Colonic mucosa (tissue), 4 donors: ENCODE data around the gene BCOR. TPM values are rescaled to one million over a fixed set of nuclear protein-coding genes. Genes with fewer than 3 reads are reported as not detected.
A peak's percentile ranks its signal among the peaks of the same experiment; 100 is the strongest.

Source experiments
- DNase-seq: peaks from one replicate; pipeline ENCODE4 v3.0.0-alpha.2; 2020
- H3K27ac ChIP-seq: fragments of 200-600 bp; one replicate; pipeline ENCODE4 v1.8.0; 2021
- H3K27me3 ChIP-seq: fragments of 200-600 bp; one replicate; pipeline ENCODE4 v1.8.0; 2021
- H3K36me3 ChIP-seq: fragments of 200-600 bp; one replicate; pipeline ENCODE4 v1.8.0; 2021
- H3K4me1 ChIP-seq: fragments of 200-600 bp; one replicate; pipeline ENCODE4 v1.8.0; 2021; ENCODE audit warnings: mild to moderate bottlenecking
- H3K4me3 ChIP-seq: fragments of 200-600 bp; one replicate; pipeline ENCODE4 v1.8.0; 2021
- H3K9ac ChIP-seq, 2 donors: one replicate each; pipeline ENCODE4 v1.7.0; 2013; ENCODE audit warnings: control low read depth in 2 of 2, low read depth in 2 of 2, low read length in 2 of 2
- H3K9me3 ChIP-seq: fragments of 200-600 bp; one replicate; pipeline ENCODE4 v1.8.0; 2021
- CTCF ChIP-seq: fragments of 200-600 bp; IDR thresholded peaks from one replicate; pipeline ENCODE4 v1.8.0; 2022; ENCODE audit warnings: antibody characterized with exemption, mild to moderate bottlenecking
- intact Hi-C: fragments of 100-400 bp; cut with DNase I; formaldehyde crosslinking; loops from one replicate; pipeline ENCODE4 v1.14.1; 2022
- total RNA-seq, 2 donors: library from RNA; stranded (reverse); fragmentation: NEBNext Ultra II Directional in 1 of 2; extraction: Animal tissue kit (Norgen Biotek cat#: 25700) in 1 of 2; gene quantifications; one replicate each; pipeline ENCODE4 v1.2.1, GENCODE V29; 2021
- donor health status: healthy.
- donor health status: DM: no; HTN: no; CAD: no.
- donor health status: DM: no; HTN: no; CAD: no.

BCOR gene
- total RNA-seq, 2 donors from 2014 or later = 18.3 to 21.3 TPM

DNA sequence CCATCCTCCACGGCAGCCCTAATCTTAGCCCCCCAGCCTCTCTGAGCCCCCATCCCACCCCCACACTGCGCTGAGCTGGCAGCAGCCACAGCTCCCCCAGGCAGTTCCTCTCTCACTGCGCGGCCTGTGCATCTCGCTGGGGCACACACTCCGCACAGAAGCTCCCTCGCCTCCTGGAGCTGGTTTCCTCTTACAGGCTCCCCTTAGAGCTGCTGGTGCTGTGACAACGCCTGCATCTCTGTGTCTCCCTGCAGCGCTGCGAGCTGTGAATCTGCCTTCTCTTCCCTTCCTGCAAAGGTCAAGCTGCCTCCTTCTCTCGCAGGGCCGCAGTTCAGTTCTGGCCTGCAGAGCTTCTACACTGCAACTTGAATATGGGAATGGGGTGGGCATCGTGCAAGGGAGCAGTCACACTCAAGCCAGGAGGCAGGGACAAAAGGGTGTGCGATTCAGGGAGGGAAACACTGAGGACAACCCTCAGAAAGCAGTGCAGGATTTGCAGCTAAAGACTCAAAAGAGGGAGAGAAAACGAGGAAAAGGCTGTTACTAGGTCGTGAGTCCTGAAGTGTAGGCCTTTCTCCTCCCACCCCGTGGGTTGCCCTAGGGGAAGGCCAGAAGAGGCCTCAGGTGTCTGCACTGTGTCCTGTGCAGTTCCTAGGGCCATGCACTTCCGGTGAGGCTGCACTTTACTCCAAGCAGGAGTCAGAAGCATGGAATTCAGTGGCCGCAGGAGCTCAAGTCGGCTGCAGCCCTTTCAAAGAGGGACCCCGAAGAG is 87.0 kb downstream of the BCOR start:
- Histone ChIP-seq H3K27ac (no peak overlapping the region), H3K9me3 (no peaks in the 10 kb centered on the region), H3K4me1 (no peaks in the 10 kb centered on the region), H3K4me3 (no peak overlapping the region), H3K27me3 (peaks cover 49% of the 10 kb centered on the region), H3K9ac (no peak overlapping the region), H3K36me3 (no peaks in the 10 kb centered on the region)
- no peak for TF ChIP-seq CTCF
- DNase-seq = no peak
- intact Hi-C loops = loop anchor here (10.0 kb wide), 2 partner anchors 84 to 164 kb away; partner anchors contain the start of gene BCOR

GRCh38 chrX:40009890-40010289 is 87.9 kb downstream of the BCOR start:
- no peaks in the 10 kb centered on the region for H3K36me3 ChIP-seq
- TF ChIP-seq CTCF = no peak
- no peak overlapping the region for H3K4me3 ChIP-seq
- H3K27me3 ChIP-seq = peaks cover 58% of the 10 kb centered on the region
- H3K4me1 ChIP-seq = no peaks in the 10 kb centered on the region
- H3K9ac ChIP-seq = no peak overlapping the region
- H3K9me3 ChIP-seq = no peaks in the 10 kb centered on the region
- DNase-seq = no peak
- intact Hi-C loops = loop anchor here (10.0 kb wide), 2 partner anchors 85 to 165 kb away; partner anchors contain the start of gene BCOR
- H3K27ac ChIP-seq = no peak overlapping the region

DNA sequence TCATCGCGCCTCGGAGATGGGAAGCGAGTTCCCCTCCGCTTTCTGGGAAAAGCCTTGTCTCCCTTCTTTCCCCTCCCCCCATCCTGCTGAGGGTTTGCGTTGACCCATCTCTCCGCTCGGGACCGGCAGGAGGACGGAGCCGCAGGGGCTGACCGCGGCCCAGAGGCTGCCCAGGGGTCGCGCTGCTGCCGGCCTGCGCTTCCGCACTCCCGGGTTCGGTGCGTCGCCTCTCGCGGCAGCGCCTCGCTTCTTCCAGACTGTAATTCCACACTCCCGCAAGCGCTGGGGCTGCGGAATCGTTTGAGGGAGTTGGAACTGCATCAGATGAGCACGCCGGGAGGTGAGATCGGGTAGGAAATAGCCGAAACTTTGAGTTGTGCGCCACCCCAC is 88.3 kb downstream of the BCOR start:
- Histone ChIP-seq H3K9ac (peak overlapping the region in 1 of 2 donors; percentile 12), H3K27ac (no peak overlapping the region), H3K27me3 (peaks cover 59% of the 10 kb centered on the region), H3K36me3 (no peaks in the 10 kb centered on the region), H3K4me1 (no peaks in the 10 kb centered on the region), H3K9me3 (no peaks in the 10 kb centered on the region), H3K4me3 (no peak overlapping the region)
- no peak for TF ChIP-seq CTCF
- intact Hi-C loops = no loop called here
- no peak for DNase-seq

- peaks cover 59% of the 10 kb centered on the region for H3K27me3 ChIP-seq
- TF ChIP-seq CTCF = no peak
- intact Hi-C loops = no loop called here
- no peak for DNase-seq
- H3K4me3 ChIP-seq = no peak overlapping the region
- no peaks in the 10 kb centered on the region for H3K36me3 ChIP-seq
- no peak overlapping the region for H3K27ac ChIP-seq
- H3K4me1 ChIP-seq = no peaks in the 10 kb centered on the region
- no peaks in the 10 kb centered on the region for H3K9me3 ChIP-seq
- peak overlapping the region in 1 of 2 donors; percentile 24 for H3K9ac ChIP-seq
Measured at GRCh38 chrX:40008791-40009461, 88.8 kb downstream of the BCOR start.

- Histone ChIP-seq H3K9me3 (no peaks in the 10 kb centered on the region), H3K27ac (no peak overlapping the region), H3K4me1 (no peaks in the 10 kb centered on the region), H3K4me3 (no peak overlapping the region), H3K9ac (no peak overlapping the region), H3K27me3 (peaks cover 56% of the 10 kb centered on the region), H3K36me3 (no peaks in the 10 kb centered on the region)
- TF ChIP-seq CTCF = no peak
- no peak for DNase-seq
- intact Hi-C loops = no loop called here
Measured at GRCh38 chrX:40007756-40008705, 89.7 kb downstream of the BCOR start.
